ENCODE measurements around the gene AUTS2. TPM values are rescaled to one million over a fixed set of nuclear protein-coding genes. Genes with fewer than 3 reads are reported as not detected.

Gene AUTS2
- total and polyA plus RNA-seq, 2 experiments from 2014 or later: 32.0 to 91.0 TPM

DNA sequence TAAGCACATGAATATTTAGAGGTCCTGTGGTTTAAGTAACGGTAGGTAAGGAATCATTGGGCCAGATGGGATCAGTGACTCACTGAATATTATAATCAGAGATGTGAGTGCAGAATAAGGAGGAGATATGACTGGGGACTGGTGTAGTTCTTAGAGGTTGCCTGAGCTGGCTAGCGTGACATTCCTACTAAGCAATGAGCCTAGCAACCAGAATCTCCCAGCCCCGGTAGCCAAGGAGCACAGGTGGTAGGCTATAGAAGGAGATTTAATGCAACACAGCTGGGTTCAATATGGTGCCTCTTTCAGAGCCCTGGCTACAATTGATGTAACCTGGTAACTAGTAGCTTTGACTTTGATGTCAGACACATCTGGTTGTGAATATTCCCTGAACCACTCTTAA lies 641.6 kb downstream of the AUTS2 start:
- Histone ChIP-seq H3K4me3 (no peak overlapping the region), H2AFZ (no peak overlapping the region), H4K20me1 (replicated peaks; ENCODE audit: insufficient read depth) (no peaks in the 10 kb centered on the region), H3K4me1 (ENCODE audit: insufficient read depth) (peaks cover 19% of the 10 kb centered on the region), H3K27me3 (ENCODE audit: insufficient read depth) (no peaks in the 10 kb centered on the region), H3F3A (replicated peaks; ENCODE audit: low read depth) (no peaks in the 10 kb centered on the region), H3K4me2 (no peak overlapping the region), H3K27ac (ENCODE audit: low read depth) (no peak overlapping the region), H3K36me3 (ENCODE audit: insufficient read depth) (no peaks in the 10 kb centered on the region), H3K79me2 (replicated peaks; ENCODE audit: insufficient read depth) (no peaks in the 10 kb centered on the region), H3K9me2 (ENCODE audit: insufficient read depth) (no peaks in the 10 kb centered on the region)
- peaks cover 24% of the 10 kb centered on the region for H3K4me1 Mint-ChIP-seq
- DNase-seq (ENCODE audit: low spot score) (no peak), ATAC-seq (no peak)
- no peak for TF ChIP-seq EZH2 (IDR thresholded peaks at IDR 0.05; ENCODE audit: low read depth, unreplicated experiment)
- TF ChIP-seq NANOG (IDR thresholded peaks at IDR 0.05; ENCODE audit: borderline replicate concordance): no peak
- TF ChIP-seq, protein P1, sequence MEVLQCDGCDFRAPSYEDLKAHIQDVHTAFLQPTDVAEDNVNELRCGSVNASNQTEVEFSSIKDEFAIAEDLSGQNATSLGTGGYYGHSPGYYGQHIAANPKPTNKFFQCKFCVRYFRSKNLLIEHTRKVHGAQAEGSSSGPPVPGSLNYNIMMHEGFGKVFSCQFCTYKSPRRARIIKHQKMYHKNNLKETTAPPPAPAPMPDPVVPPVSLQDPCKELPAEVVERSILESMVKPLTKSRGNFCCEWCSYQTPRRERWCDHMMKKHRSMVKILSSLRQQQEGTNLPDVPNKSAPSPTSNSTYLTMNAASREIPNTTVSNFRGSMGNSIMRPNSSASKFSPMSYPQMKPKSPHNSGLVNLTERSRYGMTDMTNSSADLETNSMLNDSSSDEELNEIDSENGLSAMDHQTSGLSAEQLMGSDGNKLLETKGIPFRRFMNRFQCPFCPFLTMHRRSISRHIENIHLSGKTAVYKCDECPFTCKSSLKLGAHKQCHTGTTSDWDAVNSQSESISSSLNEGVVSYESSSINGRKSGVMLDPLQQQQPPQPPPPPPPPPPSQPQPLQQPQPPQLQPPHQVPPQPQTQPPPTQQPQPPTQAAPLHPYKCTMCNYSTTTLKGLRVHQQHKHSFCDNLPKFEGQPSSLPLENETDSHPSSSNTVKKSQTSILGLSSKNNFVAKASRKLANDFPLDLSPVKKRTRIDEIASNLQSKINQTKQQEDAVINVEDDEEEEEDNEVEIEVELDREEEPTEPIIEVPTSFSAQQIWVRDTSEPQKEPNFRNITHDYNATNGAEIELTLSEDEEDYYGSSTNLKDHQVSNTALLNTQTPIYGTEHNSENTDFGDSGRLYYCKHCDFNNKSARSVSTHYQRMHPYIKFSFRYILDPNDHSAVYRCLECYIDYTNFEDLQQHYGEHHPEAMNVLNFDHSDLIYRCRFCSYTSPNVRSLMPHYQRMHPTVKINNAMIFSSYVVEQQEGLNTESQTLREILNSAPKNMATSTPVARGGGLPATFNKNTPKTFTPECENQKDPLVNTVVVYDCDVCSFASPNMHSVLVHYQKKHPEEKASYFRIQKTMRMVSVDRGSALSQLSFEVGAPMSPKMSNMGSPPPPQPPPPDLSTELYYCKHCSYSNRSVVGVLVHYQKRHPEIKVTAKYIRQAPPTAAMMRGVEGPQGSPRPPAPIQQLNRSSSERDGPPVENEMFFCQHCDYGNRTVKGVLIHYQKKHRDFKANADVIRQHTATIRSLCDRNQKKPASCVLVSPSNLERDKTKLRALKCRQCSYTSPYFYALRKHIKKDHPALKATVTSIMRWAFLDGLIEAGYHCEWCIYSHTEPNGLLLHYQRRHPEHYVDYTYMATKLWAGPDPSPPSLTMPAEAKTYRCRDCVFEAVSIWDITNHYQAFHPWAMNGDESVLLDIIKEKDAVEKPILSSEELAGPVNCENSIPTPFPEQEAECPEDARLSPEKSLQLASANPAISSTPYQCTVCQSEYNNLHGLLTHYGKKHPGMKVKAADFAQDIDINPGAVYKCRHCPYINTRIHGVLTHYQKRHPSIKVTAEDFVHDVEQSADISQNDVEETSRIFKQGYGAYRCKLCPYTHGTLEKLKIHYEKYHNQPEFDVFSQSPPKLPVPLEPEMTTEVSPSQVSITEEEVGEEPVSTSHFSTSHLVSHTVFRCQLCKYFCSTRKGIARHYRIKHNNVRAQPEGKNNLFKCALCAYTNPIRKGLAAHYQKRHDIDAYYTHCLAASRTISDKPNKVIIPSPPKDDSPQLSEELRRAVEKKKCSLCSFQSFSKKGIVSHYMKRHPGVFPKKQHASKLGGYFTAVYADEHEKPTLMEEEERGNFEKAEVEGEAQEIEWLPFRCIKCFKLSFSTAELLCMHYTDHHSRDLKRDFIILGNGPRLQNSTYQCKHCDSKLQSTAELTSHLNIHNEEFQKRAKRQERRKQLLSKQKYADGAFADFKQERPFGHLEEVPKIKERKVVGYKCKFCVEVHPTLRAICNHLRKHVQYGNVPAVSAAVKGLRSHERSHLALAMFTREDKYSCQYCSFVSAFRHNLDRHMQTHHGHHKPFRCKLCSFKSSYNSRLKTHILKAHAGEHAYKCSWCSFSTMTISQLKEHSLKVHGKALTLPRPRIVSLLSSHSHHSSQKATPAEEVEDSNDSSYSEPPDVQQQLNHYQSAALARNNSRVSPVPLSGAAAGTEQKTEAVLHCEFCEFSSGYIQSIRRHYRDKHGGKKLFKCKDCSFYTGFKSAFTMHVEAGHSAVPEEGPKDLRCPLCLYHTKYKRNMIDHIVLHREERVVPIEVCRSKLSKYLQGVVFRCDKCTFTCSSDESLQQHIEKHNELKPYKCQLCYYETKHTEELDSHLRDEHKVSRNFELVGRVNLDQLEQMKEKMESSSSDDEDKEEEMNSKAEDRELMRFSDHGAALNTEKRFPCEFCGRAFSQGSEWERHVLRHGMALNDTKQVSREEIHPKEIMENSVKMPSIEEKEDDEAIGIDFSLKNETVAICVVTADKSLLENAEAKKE (CRISPR knock-in tag; IDR thresholded peaks at IDR 0.05): no peak
- no peak for TF ChIP-seq CREB1 (CRISPR knock-in tag; IDR thresholded peaks at IDR 0.05; ENCODE audit: low read depth)
- TF ChIP-seq, protein P2, sequence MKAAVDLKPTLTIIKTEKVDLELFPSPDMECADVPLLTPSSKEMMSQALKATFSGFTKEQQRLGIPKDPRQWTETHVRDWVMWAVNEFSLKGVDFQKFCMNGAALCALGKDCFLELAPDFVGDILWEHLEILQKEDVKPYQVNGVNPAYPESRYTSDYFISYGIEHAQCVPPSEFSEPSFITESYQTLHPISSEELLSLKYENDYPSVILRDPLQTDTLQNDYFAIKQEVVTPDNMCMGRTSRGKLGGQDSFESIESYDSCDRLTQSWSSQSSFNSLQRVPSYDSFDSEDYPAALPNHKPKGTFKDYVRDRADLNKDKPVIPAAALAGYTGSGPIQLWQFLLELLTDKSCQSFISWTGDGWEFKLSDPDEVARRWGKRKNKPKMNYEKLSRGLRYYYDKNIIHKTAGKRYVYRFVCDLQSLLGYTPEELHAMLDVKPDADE (IDR thresholded peaks at IDR 0.05): no peak
- H3K27ac Mint-ChIP-seq: no peak overlapping the region
- no peaks in the 10 kb centered on the region; the same call in 2 of the 3 replicates for H3K9me3 Mint-ChIP-seq
- H3K36me3 Mint-ChIP-seq (ENCODE audit: low read depth): no peaks in the 10 kb centered on the region
- H3K4me3 Mint-ChIP-seq: no peak overlapping the region
- peaks cover 6% of the 10 kb centered on the region for H3K27me3 Mint-ChIP-seq (ENCODE audit: insufficient read depth, low read depth, poor library complexity)

DNA sequence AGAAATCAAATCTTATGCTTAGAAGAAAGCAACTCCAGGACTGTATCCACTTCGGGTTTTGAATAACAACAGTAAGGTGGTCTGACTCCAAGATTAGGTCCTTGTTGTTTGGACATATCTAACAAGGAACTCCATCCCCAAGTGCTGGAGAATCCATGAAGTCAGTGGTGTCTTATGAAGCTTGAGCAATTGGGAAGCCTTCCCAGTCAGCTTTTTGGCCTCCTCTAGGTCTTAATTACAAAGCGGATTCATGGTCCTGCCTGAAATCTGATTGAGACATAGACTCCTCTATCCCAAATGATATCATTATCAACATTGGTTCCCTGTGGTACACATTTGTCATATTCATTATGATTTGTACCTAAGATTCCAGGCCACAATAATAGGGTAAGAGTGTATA lies 642.6 kb downstream of the AUTS2 start:
- H3K9me3 Mint-ChIP-seq: no peaks in the 10 kb centered on the region; the same call in 2 of the 3 replicates
- H3K27me3 Mint-ChIP-seq (ENCODE audit: insufficient read depth, low read depth, poor library complexity): peaks cover 6% of the 10 kb centered on the region
- no peaks in the 10 kb centered on the region for H3K27me3 ChIP-seq (ENCODE audit: insufficient read depth)
- H3F3A ChIP-seq (replicated peaks; ENCODE audit: low read depth): no peaks in the 10 kb centered on the region
- no peaks in the 10 kb centered on the region for H3K79me2 ChIP-seq (replicated peaks; ENCODE audit: insufficient read depth)
- no peak overlapping the region for H3K27ac ChIP-seq (ENCODE audit: low read depth)
- H3K4me1 ChIP-seq (ENCODE audit: insufficient read depth): peaks cover 19% of the 10 kb centered on the region
- no peak overlapping the region for H3K27ac Mint-ChIP-seq
- no peaks in the 10 kb centered on the region for H3K9me2 ChIP-seq (ENCODE audit: insufficient read depth)
- ATAC-seq: no peak
- no peaks in the 10 kb centered on the region for H3K36me3 ChIP-seq (ENCODE audit: insufficient read depth)
- no peak overlapping the region for H3K4me3 ChIP-seq
- H3K36me3 Mint-ChIP-seq (ENCODE audit: low read depth): no peaks in the 10 kb centered on the region
- no peak overlapping the region for H3K4me2 ChIP-seq
- no peak overlapping the region for H3K4me3 Mint-ChIP-seq
- no peaks in the 10 kb centered on the region for H4K20me1 ChIP-seq (replicated peaks; ENCODE audit: insufficient read depth)
- no peak for DNase-seq (ENCODE audit: low spot score)
- no peak for TF ChIP-seq STAT1 (IDR thresholded peaks at IDR 0.05; ENCODE audit: unreplicated experiment)
- TF ChIP-seq, protein P3, sequence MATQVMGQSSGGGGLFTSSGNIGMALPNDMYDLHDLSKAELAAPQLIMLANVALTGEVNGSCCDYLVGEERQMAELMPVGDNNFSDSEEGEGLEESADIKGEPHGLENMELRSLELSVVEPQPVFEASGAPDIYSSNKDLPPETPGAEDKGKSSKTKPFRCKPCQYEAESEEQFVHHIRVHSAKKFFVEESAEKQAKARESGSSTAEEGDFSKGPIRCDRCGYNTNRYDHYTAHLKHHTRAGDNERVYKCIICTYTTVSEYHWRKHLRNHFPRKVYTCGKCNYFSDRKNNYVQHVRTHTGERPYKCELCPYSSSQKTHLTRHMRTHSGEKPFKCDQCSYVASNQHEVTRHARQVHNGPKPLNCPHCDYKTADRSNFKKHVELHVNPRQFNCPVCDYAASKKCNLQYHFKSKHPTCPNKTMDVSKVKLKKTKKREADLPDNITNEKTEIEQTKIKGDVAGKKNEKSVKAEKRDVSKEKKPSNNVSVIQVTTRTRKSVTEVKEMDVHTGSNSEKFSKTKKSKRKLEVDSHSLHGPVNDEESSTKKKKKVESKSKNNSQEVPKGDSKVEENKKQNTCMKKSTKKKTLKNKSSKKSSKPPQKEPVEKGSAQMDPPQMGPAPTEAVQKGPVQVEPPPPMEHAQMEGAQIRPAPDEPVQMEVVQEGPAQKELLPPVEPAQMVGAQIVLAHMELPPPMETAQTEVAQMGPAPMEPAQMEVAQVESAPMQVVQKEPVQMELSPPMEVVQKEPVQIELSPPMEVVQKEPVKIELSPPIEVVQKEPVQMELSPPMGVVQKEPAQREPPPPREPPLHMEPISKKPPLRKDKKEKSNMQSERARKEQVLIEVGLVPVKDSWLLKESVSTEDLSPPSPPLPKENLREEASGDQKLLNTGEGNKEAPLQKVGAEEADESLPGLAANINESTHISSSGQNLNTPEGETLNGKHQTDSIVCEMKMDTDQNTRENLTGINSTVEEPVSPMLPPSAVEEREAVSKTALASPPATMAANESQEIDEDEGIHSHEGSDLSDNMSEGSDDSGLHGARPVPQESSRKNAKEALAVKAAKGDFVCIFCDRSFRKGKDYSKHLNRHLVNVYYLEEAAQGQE (IDR thresholded peaks at IDR 0.05; ENCODE audit: unreplicated experiment): no peak
- no peak for TF ChIP-seq EZH2 (IDR thresholded peaks at IDR 0.05; ENCODE audit: low read depth, unreplicated experiment)
- no peak for TF ChIP-seq CREB1 (CRISPR knock-in tag; IDR thresholded peaks at IDR 0.05; ENCODE audit: low read depth)
- H2AFZ ChIP-seq: no peak overlapping the region
- peaks cover 24% of the 10 kb centered on the region for H3K4me1 Mint-ChIP-seq

Measured in GM23338 (cell line).